AG04450 (cell line): ENCODE measurements around the gene BAHCC1. TPM values are rescaled to one million over a fixed set of nuclear protein-coding genes. Genes with fewer than 3 reads are reported as not detected.
A peak's percentile ranks its signal among the peaks of the same experiment; 100 is the strongest.

ENCODE experiments used
- CTCF ChIA-PET: fragments of 300-600, 350-600 bp; formaldehyde crosslinking; extraction: SDS; loops from one replicate; lab custom pipeline; 2022; ENCODE audit warnings: antibody characterized with exemption, inconsistent platforms; lab: Charles Lee
- POLR2A ChIA-PET: fragments of 350-600 bp; formaldehyde crosslinking; extraction: SDS; loops from one replicate; lab custom pipeline; 2021; ENCODE audit warnings: antibody characterized with exemption, inconsistent platforms; lab: Yijun Ruan, JAX
- DNase-seq: peaks from one replicate; pipeline ENCODE4 v3.0.0-alpha.2; 2011; ENCODE audit warnings: low read depth, low spot score
- H3K27ac ChIP-seq: one replicate; pipeline ENCODE4 v1.5.1; 2012; ENCODE audit warnings: low read depth, low read length, control low read depth
- H3K27me3 ChIP-seq: one replicate; pipeline ENCODE4 v1.6.0; 2012; ENCODE audit warnings: low read length; ENCODE audit not compliant: control insufficient read depth, insufficient read depth
- H3K4me3 ChIP-seq: 2 replicates; pipeline ENCODE4 v1.5.1; 2011; ENCODE audit warnings: mild to moderate bottlenecking, low read depth, low read length, control low read depth
- H3K9me3 ChIP-seq: 2 replicates; pipeline ENCODE4 v1.5.1; 2012; ENCODE audit warnings: low read length; ENCODE audit not compliant: control insufficient read depth, insufficient read depth
- polyA plus RNA-seq: library from polyadenylated mRNA; depleted of rRNA; stranded (reverse); fragments of >200 nt; gene quantifications from 2 replicates; pipeline ENCODE4 v1.2.3, GENCODE V29; 2011
- TF ChIP-seq, protein P1 (sequence below): IDR thresholded peaks from 2 replicates; pipeline ENCODE4 v1.5.1; 2011; ENCODE audit warnings: low read depth, low read length, control low read depth, inconsistent platforms

BAHCC1 gene
- polyA plus RNA-seq, 1 experiment, result 1.3 TPM

DNA sequence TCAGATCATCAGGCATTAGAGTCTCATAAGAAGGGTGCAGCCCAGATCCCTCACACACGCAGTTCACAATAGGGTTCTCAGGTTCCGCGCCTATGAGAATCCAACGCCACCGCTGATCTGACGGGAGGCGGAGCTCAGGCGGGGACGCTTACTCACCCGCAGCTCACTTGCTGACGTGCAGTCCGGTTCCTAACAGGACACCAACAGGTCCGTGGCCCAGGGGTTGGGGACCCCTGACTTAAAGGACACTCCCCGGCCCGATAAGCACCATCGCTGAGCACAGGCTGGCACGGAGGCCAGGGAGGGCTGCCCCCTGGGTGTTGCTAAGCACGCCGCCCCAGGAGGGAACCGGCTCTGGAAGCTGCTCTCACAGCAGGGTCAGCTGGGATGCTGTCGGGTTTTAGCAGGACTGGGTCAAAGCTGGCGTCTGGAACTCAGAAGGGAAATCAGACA, 30.1 kb upstream of the BAHCC1 start:
- Histone ChIP-seq H3K27ac (peak overlapping the region; percentile 78), H3K4me3 (peak overlapping the region; percentile 48), H3K27me3 (peaks cover 10% of the 10 kb centered on the region), H3K9me3 (no peaks in the 10 kb centered on the region; the same call in 1 of the 2 replicates)
- ChIA-PET POLR2A (interaction anchor here (0.6 to 1.6 kb wide), 2 partner anchors 30 to 123 kb away, joined by 3 to 8 read pairs; partner anchors contain the start of gene BAHCC1), CTCF (interaction anchor here (1.4 kb wide), 1 partner anchor 119 kb away, joined by 6 read pairs; no protein-coding TSS in a partner anchor)
- TF ChIP-seq, protein P1, sequence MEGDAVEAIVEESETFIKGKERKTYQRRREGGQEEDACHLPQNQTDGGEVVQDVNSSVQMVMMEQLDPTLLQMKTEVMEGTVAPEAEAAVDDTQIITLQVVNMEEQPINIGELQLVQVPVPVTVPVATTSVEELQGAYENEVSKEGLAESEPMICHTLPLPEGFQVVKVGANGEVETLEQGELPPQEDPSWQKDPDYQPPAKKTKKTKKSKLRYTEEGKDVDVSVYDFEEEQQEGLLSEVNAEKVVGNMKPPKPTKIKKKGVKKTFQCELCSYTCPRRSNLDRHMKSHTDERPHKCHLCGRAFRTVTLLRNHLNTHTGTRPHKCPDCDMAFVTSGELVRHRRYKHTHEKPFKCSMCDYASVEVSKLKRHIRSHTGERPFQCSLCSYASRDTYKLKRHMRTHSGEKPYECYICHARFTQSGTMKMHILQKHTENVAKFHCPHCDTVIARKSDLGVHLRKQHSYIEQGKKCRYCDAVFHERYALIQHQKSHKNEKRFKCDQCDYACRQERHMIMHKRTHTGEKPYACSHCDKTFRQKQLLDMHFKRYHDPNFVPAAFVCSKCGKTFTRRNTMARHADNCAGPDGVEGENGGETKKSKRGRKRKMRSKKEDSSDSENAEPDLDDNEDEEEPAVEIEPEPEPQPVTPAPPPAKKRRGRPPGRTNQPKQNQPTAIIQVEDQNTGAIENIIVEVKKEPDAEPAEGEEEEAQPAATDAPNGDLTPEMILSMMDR, result no peak
- no peak for DNase-seq

DNA sequence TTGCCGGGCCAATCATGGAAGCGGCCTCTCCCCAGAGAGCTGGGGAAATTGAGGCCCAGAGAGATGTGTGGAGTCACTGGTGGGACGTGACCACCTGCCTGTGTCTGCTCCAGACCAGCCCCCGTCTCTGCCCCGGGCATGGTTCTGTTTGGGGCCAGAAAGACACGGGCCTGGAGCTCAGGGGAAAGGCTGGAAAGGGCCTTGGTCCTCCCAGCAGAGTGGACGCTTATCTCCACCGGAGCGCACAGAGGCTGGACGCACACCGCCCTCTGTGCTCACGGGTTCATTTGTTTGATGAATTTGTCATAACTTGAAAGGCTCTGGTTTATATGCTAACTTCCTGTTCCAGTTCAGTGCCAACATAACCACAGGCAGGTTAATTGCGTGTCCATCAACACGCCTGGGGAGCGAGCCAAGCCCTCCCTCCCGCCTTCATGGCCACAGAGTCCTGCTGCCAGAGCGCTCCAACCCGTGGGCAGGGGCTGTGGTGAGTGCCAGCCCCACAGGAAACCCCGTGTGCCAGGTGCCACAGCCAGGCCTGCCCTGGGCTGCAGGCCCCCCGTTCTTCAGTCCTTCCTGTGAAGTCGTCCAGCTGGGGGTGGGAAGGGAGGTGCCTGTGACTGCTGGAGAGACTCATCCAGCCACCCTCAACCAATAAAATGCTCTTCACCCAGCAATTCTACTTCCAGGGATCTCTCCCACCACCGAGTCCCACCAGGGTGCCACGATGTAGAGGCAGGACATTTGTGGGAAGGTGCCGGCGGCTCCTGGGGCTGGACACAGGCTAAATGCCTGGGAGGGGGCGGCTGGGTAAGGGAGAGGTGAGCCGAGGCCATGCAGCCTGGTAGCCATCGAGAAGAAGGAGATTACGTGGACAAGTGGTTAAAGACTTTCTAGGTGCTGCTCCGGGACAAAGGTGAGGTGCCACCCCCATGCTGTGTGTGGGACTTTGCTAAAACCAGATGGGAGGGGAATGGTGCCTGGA, 29.4 kb upstream of the BAHCC1 start:
- Histone ChIP-seq H3K4me3 (peak overlapping the region; percentile 48), H3K27ac (peak overlapping the region; percentile 78), H3K9me3 (no peaks in the 10 kb centered on the region; the same call in 1 of the 2 replicates), H3K27me3 (peaks cover 12% of the 10 kb centered on the region)
- POLR2A ChIA-PET, result interaction anchor here (0.6 to 1.6 kb wide), 3 partner anchors 29 to 142 kb away, joined by 3 to 8 read pairs (median 3); partner anchors contain the start of gene BAHCC1
- TF ChIP-seq, protein P1, result no peak
- DNase-seq, result no peak
- CTCF ChIA-PET, result interaction anchor here (1.4 kb wide), 1 partner anchor 119 kb away, joined by 6 read pairs; no protein-coding TSS in a partner anchor

DNA sequence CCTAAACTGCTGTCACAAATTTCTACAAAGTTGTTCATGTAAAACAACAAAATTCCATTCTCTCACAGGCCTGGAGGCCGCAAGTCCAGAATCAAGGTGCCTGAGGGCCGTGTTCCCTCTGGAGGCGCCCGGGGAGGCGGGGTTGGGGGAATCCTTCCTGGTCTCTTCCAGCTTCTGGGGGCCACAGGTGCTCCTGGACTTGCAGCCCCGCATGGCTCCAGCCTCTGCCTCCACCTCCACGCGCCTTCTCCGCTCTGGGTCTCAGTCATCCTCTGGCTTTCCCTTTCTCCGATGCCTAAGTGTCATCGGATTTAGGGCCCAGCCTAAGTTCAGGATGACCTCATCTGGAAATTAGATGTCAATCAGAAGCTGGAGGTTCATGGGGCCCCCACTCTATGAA, 28.6 kb upstream of the BAHCC1 start:
- Histone ChIP-seq H3K27ac (no peak overlapping the region), H3K9me3 (no peaks in the 10 kb centered on the region; the same call in 1 of the 2 replicates), H3K27me3 (peaks cover 12% of the 10 kb centered on the region), H3K4me3 (no peak overlapping the region)
- TF ChIP-seq, protein P1, result no peak
- POLR2A ChIA-PET, result interaction anchor here (1.0 kb wide), 1 partner anchor 142 kb away, joined by 3 read pairs; no protein-coding TSS in a partner anchor
- no peak for DNase-seq
- CTCF ChIA-PET, result no interaction called here

DNA sequence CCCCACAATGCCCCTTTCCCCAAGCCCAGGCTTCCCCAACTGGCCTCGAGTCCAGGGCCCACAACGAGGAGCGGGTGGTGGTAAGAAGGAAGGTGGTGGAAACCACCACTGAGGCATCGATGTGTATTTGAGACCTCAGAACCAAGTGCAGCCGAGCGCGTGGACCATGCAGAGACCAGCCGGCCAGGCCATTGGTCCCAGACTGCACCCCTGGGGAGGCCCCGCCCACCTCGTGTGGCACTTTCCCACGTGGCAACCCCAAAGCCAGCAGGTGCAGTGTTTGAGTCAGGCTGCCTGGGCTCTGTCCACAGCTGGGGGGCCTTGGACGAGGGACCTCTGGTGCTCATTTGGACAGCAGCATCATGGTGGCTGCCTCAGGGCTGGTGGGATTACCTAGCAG, 28.1 kb upstream of the BAHCC1 start:
- H3K9me3 ChIP-seq, result no peaks in the 10 kb centered on the region; the same call in 1 of the 2 replicates
- TF ChIP-seq, protein P1, result no peak
- CTCF ChIA-PET, result no interaction called here
- DNase-seq, result no peak
- no peak overlapping the region for H3K27ac ChIP-seq
- POLR2A ChIA-PET, result no interaction called here
- H3K4me3 ChIP-seq, result no peak overlapping the region
- peaks cover 12% of the 10 kb centered on the region for H3K27me3 ChIP-seq
